Fibroblast of pulmonary artery (primary cell): ENCODE data around the gene ANKEF1.

Experiments
- DNase-seq: peaks from one replicate; pipeline ENCODE4 v3.0.0-alpha.2; 2010; ENCODE audit warnings: low read depth
- H3K4me3 ChIP-seq: replicated peaks from 2 replicates; pipeline ENCODE4 v1.5.1; 2011; ENCODE audit warnings: low read depth, mild to moderate bottlenecking, control low read depth, low read length, moderate library complexity
- CTCF ChIP-seq: IDR thresholded peaks from 2 replicates; pipeline ENCODE4 v1.5.1; 2011; ENCODE audit warnings: mild to moderate bottlenecking, control low read depth, low read length, inconsistent platforms; ENCODE audit errors: missing control alignments

ANKEF1 gene

GRCh38 chr20:10078403-10078802, 43.6 kb downstream of the ANKEF1 start:
- TF ChIP-seq CTCF = no peak
- H3K4me3 ChIP-seq = no peak overlapping the region
- DNase-seq = no peak

GRCh38 chr20:10079964-10080363, 45.2 kb downstream of the ANKEF1 start:
- peak; percentile 93 for DNase-seq
- no peak overlapping the region for H3K4me3 ChIP-seq
- no peak for TF ChIP-seq CTCF

GRCh38 chr20:10080574-10080973, 45.8 kb downstream of the ANKEF1 start:
- no peak for TF ChIP-seq CTCF
- H3K4me3 ChIP-seq = no peak overlapping the region
- no peak for DNase-seq

GRCh38 chr20:10089871-10090587, 55.2 kb downstream of the ANKEF1 start:
- DNase-seq = no peak
- H3K4me3 ChIP-seq = no peak overlapping the region
- no peak for TF ChIP-seq CTCF

GRCh38 chr20:10090588-10091166, 55.9 kb downstream of the ANKEF1 start:
- peak; percentile 72 for DNase-seq
- no peak overlapping the region for H3K4me3 ChIP-seq
- peak; percentile 88 for TF ChIP-seq CTCF

- peak; percentile 40 for DNase-seq
Measured at GRCh38 chr20:10093087-10093591, 58.4 kb downstream of the ANKEF1 start.

More at GRCh38 chr20:10093087-10093591, 58.4 kb downstream of the ANKEF1 start:
- H3K4me3 ChIP-seq = no peak overlapping the region
- no peak for TF ChIP-seq CTCF
